NCI-H2196 (cell line): ENCODE data around the gene SF3B1.
"Not testable (repeated sequence)": the region's sequence is repeated elsewhere in the genome, so short reads cannot be mapped to it uniquely, and the experiment has no call there.

Source experiments
- DNase-seq: peaks from one replicate; lab custom pipeline; 2025; ENCODE audit not compliant: unreplicated experiment; lab: John Stamatoyannopoulos, UW

Gene SF3B1

DNA sequence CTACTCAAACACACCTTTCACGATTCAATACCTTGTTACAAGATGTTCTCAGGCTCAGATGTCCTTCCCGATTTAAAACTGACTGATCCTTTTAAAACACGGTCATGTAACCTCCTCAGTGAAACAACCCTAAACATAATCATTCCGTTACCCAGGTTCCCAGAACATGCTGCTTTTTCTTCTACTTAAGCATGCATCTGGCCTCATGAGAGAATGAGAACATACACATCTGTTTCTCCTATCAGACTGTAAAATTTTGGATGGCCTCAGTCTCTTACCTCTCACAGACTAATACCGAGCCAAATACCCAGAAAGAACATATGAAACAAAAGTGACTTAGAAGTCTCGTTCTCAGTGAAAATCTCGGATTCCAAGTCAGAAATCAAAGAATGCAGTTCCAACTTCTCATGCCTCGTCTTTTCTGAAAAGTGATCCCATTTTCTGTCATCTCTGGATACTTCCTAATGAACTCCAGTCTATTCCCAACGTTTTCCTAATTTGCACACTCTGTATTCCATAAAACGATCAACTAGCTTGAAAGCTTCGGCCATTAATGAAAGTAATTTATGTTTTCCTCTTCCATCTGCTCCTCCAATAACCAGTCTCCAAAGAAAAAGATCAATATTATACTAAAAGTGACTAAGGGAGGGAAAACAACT, 919 bp downstream of the SF3B1 start:
- no peak for DNase-seq

DNA sequence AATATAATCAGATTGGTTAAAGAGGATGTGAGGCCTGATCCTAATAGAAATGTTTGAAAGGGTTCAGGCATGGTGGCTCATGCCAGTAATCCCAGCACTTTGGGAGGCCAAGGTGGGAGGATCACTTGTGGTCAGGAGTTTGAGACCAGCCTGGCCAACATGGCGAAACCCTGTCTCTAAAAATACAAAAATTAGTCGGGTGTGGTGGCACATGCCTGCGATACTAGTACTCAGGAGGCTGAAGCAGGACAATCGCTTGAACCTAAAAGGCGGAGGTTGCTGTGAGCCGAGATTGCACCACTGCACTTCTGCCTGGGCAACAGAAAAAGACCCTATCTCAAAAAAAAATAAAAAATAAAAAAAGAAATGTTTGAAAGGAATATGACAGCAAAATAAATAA, 2.3 kb downstream of the SF3B1 start:
- not testable (repeated sequence) for DNase-seq

DNA sequence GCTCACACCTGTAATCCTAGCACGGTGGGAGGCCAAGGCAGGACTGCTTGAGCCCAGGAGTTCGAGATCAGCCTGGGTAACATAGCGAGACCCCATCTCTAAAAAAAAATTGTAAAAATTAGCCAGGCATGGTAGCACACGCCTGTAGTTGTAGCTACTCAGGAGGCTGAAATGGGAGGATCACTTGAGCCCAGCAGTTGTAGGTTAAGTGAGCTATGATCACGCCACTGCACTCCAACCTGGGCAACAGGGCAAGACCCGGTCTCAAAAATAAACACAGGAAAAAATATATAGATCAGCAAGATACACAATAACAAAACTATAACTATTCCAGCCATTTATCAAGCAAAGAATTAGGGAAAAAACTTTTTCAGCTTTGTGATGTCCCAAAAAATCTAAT, 3.0 kb downstream of the SF3B1 start:
- no peak for DNase-seq

DNA sequence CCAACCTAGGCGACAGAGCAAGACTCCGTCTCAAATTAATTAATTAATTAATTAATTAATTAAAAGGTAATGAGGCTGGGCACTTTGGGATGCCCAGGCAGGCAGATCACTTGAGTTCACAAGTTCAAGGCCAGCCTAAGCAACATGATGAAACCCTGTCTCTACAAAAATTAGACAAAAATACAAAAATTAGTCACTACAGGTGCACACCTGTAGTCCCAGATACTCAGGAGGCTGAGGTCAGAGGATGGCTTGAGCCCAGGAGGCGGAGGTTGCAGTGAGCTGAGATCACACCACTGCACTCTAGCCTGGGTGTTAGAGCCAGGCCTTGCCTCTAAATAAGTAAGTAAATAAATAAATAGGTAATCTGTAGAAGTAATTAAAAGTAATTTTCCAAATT, 6.8 kb downstream of the SF3B1 start:
- no peak for DNase-seq

- no peak for DNase-seq
Observed at GRCh38 chr2:197426723-197427603, 7.9 kb downstream of the SF3B1 start.

GRCh38 chr2:197425550-197425949, 9.3 kb downstream of the SF3B1 start:
- no peak for DNase-seq

DNA sequence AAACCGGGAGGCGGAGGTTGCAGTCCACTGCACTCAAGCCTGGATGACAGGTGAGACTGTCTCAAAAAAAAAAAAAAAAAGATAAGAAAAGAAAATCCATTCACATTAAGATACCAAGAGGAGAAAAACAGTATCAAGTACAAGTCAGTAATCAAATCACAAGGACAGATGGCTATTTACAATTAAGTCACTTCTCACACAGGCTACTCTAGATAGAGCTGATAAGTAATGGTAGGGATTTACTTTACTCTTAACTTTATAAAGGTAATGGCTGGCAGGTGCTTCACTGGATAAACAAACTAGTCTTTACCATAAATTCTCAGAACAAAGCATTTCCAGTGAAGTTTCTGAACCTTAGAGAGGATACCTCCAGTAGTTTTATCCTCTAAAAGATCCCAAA, 11.5 kb downstream of the SF3B1 start:
- DNase-seq, result no peak

DNA sequence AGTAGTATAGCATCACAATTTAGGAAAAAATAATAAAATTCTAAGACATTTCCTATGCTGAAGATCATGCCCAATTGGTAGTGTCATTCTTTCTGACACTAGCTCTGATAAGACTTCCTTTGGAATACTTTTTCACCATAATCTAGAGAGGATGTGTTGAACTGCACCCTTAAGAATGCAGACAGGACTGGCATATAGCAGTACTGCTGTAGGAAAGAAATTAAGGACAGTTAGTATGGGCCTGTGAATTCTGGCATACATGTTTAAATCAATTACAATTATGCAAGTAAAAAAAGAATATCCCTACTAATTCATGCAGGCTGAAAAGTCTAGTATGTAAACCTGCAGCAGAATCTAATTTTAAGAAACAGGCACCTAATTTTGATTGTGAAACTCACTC, 15.4 kb downstream of the SF3B1 start:
- DNase-seq, result no peak

DNA sequence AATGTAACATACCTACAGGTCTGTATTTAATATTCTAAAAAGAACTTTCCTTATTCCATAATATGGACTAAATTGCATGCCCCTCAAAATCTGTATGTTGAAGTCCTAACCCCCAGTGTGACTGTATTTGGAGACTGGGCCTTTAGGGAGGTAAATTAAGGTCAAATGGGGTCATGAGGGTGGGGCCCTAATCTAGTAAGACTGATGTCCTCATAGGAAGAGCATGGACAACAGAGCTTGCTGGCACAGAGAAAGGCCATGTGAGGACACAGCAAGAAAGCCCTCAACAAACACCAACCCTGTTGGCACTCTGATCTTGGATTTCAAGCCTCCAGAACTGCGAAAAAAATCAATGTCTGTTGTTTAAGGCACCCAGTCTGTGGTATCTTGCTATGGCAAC, 18.6 kb downstream of the SF3B1 start:
- DNase-seq, result no peak

DNA sequence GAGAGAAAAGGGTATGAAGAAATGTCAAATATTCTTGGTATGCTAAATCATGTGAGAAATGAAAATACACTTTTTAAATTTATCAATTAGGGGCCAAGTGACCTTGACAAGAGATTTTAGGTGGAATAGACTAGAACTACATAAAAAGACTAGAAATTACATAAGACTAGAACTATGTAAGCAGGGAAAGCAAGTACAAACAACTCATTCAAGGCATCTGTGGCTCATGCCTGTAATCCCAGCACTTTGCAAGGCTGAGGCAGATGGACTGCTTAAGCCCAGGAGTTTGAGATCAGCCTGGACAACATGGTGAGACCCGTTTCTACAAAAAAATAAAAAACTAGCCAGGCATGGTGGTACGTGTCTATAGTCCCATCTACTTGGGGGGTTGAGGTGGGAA, 20.3 kb downstream of the SF3B1 start:
- no peak for DNase-seq

DNA sequence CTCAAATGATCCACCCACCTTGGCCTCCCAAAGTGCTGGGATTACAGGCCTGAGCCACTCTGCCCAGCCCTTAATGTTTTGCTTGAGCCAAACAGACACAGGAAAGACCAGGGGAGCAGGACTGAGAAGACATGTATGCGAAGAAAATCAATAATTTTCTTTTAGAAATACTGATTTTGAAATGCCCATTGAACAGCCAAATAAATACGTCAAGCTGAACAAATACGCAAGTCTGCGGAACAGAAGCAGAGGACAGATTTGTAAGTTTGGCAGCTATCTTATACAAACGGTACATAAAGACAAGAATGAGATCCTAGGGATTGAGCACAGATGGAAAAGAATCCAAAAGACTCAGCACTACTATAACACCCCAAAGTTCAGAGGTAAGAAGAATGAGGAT, 20.8 kb downstream of the SF3B1 start:
- no peak for DNase-seq

- no peak for DNase-seq
Observed at GRCh38 chr2:197405582-197405981, 29.2 kb downstream of the SF3B1 start.

- DNase-seq, result no peak
Observed at GRCh38 chr2:197399887-197400540, 34.8 kb downstream of the SF3B1 start.

- DNase-seq, result no peak
Observed at GRCh38 chr2:197398913-197399312, 35.9 kb downstream of the SF3B1 start.

DNA sequence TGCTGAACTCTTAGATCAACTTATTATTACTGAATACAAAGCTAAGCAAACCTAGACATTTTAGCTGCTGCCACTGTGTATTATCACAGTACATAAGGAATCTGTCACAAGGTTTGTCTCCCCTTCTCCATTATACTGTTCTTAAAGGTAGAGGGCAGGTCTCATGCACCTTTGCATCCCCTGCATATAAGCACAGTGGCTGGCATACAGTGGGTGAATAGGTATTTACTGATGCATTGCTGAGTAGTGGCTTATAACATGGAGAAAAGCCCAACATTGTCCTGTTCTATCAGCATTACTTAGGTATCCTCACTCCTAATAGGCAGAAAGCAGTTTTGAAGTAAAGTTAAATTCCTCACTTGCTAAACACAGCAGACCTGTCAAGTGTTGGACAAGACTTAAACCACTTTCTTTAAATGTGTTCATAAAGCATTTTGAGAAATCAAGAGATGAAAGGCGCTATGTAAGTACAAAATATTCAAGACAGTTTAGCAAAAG, 43.6 kb downstream of the SF3B1 start:
- DNase-seq, result no peak

DNA sequence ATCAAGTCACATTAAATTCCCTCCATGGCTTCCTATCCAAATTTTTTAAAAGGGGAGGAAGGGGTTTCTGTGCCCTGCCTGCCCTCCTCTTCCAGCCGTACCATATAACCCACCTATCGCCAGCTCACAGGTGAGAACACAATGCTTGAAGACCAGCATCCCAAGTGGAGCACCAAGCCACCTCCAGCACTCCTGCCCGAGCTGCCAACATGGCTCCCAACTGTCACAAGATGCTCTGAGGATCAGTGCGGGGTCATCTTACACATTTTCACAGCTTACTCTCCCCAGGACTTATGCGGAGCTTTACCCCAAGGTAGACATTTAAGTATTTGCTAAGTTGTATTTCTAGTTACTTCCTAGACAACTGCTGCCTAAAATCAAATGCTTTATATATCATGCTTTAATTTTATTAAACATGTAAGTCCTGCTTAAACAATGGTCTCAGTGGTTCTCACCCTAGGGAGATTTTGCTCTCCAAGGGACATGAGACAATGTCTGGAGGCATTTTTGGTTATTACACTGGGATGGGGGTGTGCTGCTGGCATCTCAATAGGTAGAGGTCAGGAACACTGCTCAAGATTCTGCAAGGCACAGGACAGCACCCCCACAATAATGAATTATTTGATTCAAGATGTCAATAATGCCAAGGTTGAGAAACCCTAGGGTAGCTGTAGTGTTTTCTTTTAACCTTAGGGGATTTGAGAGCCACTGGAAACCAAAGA, 45.8 kb downstream of the SF3B1 start:
- DNase-seq, result no peak

DNA sequence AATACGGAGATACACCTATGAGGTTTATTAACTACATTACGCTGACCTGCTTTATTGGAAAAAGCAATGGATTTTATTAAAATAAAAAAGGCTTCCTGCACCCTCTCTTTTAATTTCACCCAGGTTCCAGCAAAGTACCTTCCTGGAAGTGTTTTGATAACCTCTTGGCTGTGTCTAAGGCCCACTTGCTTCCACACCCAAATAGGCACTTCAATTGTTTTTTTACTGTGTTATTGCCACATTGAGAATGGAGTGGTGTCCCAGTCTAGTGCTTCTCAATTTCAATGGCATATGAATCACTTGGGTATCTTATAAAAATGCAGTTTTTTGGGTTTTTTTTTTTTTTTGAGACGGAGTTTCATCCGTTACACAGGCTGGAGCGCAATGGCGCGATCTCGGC, 47.6 kb downstream of the SF3B1 start:
- DNase-seq, result no peak

DNA sequence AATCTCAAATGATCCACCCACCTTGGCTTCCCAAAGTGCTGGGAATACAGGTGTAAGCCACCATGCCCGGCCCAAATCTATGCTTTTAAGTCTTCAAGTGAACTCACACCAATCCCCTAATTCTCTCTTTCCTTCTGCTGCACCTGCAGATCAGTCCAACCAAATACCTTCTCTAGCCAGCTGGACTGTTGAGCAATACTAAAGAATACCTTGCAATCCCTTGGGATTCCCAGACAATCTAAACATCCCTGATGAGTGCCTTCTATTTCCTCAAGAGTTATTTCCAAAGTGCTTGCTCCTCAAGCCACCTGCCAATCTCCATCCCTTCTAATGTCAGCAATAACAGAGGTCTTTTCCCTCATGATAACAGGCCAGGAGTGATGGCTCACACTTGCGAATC, 48.6 kb downstream of the SF3B1 start:
- DNase-seq, result no peak

DNA sequence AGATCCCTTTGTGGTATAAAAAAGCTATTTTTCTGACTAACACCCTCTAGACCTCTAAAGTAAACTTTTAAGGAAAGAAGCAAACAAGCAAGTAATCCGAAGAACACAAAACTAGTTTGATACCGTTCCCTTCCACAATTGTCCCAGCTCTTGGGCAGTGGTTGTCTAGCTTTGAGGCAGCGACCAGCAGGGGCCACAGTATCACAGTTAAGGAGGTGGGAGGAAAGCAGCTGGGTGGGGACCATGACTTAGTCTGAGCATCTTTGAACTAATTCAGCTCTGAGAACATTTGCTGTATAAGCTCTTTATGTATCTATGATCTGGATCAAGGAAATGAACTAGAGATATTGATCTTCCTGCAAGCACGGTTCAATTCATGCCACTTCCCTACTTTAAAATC, 51.0 kb downstream of the SF3B1 start:
- DNase-seq, result no peak

DNA sequence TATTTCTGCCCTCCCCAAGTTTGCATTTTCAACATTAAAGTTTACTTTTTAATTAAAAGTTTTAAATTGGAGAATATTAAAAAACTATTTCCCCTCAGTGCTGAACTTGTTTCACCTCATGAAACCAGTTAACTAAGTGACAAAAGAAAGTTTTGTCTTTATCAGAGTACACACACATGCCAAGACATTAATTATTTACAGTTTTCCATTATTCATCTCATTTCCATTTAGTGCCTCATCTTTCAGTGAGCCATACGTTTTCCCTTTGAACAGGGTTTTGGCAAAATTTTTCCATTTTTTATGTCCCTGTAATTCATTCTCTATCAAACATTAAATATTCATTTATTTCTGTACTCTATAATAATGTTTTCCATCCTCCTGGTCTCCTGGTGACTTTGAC, 53.2 kb downstream of the SF3B1 start:
- no peak for DNase-seq

GRCh38 chr2:197379918-197380309, 54.9 kb downstream of the SF3B1 start:
- DNase-seq, result not testable (repeated sequence)
